GM19467 (cell line): Measurements from ENCODE around the gene DCAF6.

ENCODE experiments used
- ATAC-seq: cut with Tn5 transposase; IDR thresholded peaks from one replicate; pipeline ENCODE4 v1.9.1; 2021; ENCODE audit warnings: mild to moderate bottlenecking, moderate library complexity; ENCODE audit not compliant: unreplicated experiment

The DCAF6 gene

GRCh38 chr1:167955915-167956314 lies 19.4 kb downstream of the DCAF6 start:
- no peak for ATAC-seq

DNA sequence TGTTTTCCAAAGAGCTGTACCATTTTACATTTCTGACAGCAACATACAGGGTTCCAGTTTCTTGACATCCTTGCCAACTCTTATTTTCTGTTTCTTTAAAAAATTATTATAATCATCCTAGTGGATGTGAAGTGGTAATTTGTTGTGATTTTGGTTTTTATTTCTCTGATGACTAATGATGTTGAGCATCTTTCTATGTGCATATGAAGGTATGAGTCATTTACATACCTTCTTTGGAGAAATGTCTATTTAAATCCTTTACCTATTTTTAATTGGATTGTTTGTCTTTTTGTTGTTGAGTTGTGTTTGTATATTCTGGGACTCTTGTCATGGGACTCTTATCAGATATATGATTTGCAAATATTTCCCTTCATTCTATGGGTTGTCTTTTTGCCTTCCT lies 21.2 kb downstream of the DCAF6 start:
- ATAC-seq: no peak

DNA sequence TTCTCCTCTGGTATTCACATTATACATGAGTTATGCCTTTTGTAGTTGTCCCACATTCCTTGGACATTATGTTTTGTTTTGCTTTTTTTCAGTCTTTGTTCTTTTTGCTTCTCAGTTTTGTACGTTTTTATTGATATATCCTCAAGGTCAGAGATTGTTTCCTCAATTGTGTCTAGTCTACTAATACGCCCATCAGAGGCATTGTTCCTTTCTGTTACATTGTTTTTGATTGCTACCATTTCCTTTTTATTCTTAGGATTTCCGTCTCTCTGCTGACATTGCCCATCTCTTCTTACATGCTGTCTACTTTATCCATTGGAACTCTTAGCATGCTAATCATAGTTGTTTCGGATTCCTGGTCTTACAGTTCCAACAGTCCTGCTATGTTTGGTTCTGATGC lies 28.2 kb downstream of the DCAF6 start:
- ATAC-seq: no peak

DNA sequence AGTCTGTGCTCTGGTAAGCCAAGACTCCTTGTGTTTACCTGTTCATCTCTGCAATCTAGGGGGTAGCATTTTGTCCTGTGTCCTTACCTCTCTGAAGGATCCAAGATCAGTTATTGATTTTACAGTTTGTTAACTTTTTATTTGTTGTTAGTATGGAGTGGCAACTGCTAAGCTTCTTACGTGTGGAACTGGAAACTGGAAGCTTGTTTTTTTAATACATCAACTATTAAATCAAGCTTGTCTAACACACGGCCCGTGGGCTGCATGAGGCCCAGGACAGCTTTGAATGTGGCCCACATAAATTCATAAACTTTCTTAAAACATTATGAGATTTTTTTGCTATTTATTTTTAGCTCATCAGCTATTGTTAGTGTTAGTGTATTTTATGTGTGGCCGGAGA lies 29.6 kb downstream of the DCAF6 start:
- no peak for ATAC-seq

DNA sequence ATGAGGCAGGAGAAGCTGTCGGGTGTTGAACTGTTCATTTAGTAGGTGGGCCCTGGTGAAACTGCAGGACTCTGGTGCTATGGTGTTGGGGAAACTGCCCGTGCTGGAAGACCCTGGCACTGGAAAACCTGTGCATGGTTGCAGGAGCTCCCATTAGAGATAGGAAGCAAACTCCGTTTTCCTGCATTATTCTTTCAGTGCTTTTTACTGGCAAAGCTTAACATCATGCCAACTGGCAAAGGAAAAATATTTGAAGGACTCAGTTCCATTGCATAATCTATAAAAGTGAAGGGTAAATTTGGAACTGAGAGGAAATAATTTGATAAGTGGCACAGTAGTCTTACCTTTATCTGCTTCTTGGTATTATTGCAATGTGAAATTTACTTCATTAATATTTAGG lies 32.1 kb downstream of the DCAF6 start:
- ATAC-seq: no peak

GRCh38 chr1:167973832-167974231 lies 37.3 kb downstream of the DCAF6 start:
- no peak for ATAC-seq

DNA sequence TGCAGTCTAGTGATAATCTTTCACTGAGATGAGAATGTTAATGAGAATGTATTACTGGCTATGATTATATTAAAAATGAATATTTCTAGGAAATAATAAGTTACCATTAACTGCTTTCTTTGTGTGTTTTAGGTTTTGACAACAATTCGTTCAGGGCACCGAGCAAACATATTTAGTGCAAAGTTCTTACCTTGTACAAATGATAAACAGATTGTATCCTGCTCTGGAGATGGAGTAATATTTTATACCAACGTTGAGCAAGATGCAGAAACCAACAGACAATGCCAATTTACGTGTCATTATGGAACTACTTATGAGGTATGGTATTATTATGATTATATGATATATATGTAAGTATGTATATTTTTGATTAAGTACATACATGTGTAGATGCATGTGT lies 38.2 kb downstream of the DCAF6 start:
- ATAC-seq: no peak

- ATAC-seq: no peak
These were observed 40.8 kb downstream of the DCAF6 start for GRCh38 chr1:167977245-167977644.

- ATAC-seq: no peak
These were observed 45.5 kb downstream of the DCAF6 start for GRCh38 chr1:167981933-167982332.

- ATAC-seq: no peak
These were observed 47.4 kb downstream of the DCAF6 start for GRCh38 chr1:167983797-167984420.

DNA sequence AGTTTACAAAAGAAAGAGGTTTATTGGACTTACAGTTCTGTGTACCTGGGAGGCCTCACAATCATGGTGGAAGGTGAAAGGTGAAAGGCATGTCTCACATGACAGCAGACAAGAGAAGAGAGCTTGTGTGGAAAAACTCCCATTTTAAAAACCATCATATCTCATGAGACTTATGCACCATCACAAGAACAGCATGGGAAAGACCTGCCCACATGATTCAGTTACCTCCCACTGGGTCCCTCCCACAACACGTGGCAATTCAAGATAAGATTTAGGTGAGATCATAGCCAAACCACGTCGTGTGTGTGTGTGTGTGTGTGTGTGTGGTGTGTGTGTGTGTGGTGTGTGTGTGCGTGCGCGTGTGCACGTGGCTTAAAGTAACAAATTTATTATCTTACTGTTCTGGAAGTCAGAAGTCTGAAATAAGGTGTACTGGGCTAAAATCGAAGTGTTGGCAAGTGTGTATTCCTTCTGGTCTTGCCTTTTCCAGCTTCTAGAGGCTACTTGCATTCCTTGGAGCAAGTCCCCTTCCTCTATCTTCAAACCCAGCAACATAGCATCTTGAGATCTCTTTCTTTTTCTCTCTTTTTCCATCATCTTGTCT lies 48.5 kb downstream of the DCAF6 start:
- no peak for ATAC-seq

DNA sequence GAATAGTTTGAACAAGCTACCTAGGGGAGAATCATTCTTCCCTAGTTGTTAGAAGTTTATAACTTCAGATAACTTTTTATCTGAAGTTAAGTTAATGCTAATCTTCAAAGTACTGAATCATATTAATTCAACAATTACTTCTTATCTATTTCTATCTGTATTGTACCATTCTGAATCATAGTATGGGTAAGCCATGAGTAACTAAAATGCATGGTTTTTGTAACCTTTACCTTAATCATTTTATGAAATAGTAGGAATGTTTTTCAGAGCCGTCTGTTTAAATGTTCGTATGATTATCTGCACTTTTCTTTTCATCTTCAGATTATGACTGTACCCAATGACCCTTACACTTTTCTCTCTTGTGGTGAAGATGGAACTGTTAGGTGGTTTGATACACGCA lies 50.7 kb downstream of the DCAF6 start:
- no peak for ATAC-seq

DNA sequence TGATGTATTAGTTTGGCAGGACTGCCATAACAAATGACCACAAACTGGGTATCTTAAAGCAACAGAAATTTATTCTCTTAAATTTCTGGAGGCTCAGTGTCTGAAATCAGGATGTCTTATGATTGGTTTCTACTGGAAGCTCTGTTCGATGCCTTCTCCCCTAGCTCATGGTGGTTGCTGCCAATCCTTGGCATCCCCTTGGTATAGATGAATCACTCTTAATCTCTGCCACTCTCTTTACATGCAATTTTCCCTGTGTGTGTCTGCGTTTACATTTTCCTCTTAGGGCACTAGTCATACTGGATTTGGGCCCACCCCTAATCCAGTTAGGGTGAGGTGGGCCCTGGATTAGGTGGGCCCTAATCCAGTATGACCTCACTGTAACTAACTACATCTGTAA lies 55.1 kb downstream of the DCAF6 start:
- ATAC-seq: no peak

GRCh38 chr1:167993720-167994119 lies 57.2 kb downstream of the DCAF6 start:
- ATAC-seq: no peak

DNA sequence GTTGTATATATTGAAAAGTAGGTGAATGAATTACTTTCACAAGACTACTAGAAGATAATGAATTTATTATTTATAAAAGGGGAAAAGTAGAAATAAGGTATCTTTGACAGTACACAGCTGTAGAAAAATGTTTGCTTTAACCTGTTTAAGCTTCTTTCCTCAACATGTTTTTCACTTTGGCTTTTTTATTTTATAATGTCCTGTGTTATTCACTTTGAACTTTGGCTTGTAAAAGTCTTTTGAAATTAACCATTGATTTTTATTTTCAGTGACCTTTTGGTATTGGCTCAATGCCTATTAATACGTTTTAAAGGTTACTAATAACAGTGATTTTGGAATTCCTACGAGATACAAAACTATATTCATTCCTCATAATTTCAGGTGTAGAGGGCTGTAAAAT lies 58.1 kb downstream of the DCAF6 start:
- no peak for ATAC-seq

DNA sequence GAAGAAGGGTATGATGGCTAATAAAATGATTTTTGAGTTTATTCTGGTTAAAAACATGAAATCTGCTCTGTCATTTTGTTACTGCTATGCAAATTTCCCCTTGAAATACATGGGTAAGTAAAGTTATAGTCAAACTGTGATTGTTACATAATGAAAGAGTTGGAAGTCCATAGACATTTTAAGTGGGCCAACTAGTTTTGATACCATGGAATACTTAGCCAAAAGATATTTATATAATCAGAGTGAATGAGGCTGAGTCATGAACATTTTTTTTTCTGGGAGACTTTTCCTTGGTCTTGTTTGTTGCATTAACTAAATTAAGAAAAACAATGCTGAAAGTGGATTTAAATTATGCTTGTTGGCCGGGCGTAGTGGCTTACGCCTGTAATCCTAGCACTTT lies 58.6 kb downstream of the DCAF6 start:
- ATAC-seq: no peak

DNA sequence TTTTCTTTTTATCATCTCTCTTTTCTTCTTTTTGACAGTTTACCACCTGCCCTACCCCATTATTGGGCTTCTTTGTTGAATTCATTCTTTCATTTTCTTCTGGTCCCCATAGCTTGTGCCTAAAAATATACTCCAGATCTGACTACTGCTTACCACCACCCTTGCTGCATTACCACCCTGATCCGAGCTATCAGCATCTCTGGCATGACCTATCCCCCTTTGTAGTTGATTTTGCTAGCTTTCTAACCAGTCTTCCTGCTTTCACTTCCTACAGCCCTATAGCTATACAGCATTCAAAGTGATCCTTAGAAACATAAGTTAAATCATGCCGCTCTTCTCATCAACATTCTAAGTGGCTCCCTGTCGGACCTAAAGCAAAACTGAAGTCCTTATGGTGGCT lies 59.8 kb downstream of the DCAF6 start:
- no peak for ATAC-seq

GRCh38 chr1:167997037-167997575 lies 60.6 kb downstream of the DCAF6 start:
- no peak for ATAC-seq

- no peak for ATAC-seq
These were observed 63.4 kb downstream of the DCAF6 start for GRCh38 chr1:167999877-168000276.

DNA sequence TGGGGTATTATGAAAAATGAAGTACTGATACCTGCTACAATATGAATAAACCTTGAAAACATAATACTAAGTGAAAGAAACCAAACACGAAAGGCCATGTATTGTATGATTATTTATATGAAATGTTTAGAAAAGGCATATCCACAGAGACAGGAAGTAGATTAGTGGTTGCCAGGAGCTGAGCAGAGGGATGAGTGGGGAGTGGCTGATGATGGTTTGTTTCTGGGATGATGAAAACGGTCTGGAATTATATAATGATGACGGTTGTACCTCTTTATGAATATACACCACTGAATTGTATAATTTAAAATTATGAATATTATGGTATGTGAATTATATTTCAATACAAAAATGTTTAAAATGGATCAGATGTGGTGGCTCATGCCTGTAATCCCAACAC lies 64.2 kb downstream of the DCAF6 start:
- no peak for ATAC-seq

DNA sequence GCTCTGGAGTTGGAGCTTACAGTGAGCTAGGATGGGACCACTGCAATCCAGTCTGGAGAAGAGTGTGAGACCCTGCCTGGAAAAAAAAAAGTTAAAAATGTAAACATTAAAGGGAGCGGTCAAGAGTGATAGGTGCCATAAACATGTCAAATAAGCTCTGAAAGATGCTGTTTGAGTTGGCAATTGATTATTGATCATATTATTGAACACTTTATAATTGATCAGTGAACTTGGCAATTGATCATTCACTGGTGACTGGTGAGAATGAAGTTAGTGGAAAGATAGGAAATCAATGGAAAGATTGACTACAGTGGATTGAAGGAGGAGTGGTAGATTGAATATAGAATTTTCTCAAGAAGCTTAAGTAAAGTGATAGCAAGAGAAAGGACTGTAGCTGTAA lies 64.7 kb downstream of the DCAF6 start:
- no peak for ATAC-seq

DNA sequence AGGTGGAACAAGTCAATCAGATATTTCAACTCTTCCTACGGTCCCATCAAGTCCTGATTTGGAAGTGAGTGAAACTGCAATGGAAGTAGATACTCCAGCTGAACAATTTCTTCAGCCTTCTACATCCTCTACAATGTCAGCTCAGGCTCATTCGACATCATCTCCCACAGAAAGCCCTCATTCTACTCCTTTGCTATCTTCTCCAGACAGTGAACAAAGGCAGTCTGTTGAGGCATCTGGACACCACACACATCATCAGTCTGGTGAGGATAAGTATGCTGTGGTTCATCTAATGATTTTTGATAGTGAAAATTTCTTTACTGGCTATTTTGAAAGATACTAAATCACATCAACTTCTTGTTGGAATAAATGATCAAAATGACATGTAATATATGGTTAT lies 68.0 kb downstream of the DCAF6 start:
- no peak for ATAC-seq

DNA sequence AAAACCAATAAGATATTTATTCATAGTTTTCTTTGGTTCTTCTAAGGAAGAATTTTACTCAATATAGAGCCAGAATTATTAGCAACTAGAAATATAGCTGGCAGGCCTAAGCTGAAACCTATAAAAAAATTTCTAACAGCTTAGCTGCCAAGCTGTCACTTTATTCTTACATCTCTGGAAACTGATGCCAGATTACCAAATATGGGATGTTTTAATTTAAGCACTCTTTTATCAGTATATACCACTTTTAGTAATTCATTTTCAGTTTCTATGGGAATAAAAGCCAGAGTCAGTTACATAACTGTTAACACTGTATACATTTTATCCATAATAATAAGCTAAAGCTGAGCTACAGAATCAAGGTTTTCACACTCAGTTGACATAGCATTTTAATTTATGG lies 69.0 kb downstream of the DCAF6 start:
- ATAC-seq: no peak
